Measurements from ENCODE around the gene PYGM. TPM values are rescaled to one million over a fixed set of nuclear protein-coding genes. Genes with fewer than 3 reads are reported as not detected.

The PYGM gene
- total RNA-seq, 1 donor: 4.6 TPM

DNA sequence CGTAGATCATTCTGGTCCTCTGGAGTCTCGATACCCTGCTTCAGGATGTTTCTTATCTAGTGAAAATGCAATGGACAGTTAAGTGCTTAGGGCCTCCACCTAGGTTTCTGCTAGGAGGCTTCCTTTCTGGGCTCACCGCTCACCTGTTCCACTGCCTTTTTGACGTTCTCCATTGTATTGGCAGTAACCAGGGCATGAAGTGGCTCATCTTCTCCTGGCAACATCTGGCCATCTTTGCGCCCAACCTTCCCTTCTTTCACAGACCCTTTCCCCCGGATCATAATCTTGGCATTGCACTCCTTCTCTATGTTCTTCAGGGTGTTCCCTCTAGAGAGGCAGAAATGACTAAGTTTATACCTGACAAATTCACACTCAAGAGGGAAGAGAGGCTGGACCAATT is 9.5 kb upstream of the PYGM start:
- DNase-seq (ENCODE audit: low read depth in 2 of 3, low spot score in 2 of 3): no peak

DNA sequence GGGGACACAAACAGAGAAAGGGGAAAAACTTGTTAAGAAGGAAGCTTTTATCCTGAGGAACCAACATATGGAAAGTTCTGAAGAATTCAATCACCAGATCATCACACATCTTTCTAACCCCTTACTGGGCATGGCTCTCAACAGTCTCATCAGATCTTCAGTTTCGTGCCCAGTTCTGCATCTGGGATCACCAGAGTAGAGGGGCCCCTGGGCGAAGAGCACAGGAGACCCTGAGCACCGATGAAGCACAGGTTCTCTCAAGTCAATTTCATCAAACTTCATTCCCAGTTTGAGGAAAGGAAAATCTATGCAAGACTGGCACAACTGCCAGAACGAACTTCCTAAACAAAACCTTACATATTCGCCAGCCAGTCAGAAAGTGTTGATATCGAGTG is 8.5 kb upstream of the PYGM start:
- DNase-seq (ENCODE audit: low read depth in 2 of 3, low spot score in 2 of 3): no peak

DNA sequence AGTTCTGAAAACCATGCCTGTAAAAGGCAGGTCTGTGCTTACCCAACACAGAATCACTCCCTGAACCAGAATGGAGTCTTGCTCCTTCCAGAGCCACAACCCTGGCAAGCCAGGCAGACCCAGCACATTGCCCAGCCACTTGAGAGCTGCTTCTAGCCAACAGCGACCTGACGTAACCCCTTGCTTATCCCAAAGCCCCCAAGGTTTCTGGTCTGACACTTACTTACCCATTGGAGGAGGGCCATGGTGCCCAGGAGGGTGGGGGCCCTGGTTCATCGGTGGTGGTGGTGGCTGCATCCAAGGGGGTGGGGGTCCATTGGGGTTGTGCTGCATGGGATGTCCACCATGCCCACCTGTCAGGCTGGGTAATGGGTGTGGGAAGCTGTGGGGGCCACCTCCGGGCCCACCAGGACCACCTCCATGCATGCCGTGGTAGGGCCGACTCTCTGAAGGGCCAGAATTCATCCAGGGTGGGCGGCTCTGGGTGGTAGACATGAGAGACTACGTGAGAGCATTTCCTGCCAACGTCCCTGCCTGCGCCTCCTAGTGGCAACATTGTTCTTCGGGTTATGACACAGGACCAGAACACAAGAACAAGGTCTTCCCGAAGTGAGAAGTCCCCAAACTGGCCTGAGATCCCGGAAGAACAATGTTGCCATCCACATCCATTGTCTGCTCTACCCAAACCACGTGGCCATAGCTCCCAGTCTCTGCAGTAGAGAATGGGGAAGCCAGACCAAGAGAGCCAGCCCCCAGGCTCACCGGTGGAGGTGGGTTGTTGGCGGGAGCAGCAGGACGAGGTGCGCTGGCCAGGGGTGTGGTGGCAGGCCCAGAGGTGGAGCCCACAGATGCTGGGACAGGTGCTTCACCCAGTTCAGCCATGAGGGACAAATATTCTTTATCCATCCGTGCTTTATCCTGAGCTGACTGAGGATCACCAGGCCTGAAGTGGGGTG is 7.8 kb upstream of the PYGM start:
- DNase-seq (ENCODE audit: low read depth in 2 of 3, low spot score in 2 of 3): peak; percentile 69 to 86 (median 70)

DNA sequence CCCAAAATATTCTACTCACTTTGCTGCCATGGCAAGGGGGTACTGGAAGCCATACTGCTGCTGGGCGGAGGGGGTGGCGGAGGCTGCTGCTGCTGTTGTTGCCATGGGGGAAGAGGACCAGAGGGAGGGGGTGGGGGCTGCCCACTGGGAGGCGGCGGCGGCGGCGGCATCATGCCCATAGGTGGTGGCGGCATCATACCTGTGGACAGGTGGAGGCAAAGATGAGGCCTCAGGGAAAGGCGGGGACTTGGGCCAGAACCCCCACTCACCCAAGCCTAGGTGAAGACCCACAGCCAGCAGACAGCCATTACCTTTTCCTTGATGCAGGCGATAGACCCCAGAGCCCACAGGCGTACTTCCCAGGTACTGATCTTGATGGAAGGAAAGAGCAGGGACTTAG is 7.1 kb upstream of the PYGM start:
- DNase-seq (ENCODE audit: low read depth in 2 of 3, low spot score in 2 of 3): no peak

DNA sequence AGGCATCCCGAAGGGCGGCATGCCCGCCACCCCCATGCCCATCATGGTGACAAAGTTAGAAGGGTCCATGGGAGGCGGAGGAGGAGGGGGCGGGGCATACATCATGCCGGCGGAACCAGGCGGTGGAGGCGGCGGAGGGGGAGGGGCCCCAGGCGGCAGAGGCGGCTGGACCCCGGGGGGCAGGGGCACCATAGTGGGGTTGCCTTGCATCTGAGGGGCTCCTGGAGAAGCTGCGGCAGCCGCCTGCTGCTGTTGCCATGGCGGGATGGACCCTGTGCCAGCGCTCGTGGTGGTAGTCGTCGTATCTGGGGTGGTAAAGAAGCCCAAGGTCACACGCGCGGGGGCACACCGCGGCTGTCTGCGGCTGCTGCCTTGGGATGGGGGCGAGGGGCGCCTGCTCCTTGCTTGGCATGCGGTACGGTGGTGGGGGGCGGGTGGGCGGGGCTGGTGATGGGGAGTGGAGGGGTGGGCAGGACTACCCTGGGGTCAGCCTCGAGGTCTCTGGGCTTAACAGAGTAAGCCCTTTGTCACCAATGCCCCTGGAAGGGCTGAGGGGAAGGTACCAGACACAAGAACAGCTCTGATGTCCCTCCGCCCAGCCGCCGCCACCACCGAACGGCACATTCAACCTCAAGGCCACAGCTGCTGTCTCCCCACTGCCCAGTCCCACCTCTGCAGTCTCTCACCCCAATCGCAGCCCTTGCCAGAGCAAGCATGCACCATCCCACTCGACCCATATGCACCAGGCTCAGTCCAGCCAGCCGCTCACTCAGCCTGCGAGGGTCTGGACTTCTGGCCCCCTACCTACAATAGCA is 6.3 kb upstream of the PYGM start:
- no peak for DNase-seq (ENCODE audit: low read depth in 2 of 3, low spot score in 2 of 3)

DNA sequence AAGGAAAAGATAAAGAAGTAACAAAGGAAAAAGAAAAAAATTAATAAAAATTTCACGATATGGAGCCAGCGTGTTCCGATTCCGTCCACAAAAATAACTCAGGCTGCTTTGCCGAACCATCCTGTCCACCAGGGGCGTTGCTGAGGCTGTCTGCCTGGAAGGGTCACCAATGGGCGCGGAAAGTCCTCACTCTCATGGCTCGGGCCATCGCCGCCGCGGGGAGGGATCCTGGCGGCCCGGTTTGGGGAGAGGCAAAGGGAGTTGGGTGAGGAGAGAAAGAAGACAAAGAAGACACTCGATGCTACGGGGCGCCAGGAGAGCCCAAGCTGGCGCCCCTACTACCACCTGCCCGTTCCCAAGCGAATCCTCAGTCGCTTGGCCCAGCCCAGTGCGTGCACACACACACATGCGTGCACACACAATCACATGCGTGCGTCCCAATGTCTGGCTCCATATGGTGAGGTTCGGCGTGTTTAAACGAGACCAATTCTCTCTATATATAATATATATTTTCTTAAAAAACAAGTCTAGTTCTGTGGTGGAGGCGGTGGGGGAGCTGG is 5.6 kb upstream of the PYGM start:
- DNase-seq (ENCODE audit: low read depth in 2 of 3, low spot score in 2 of 3): no peak

DNA sequence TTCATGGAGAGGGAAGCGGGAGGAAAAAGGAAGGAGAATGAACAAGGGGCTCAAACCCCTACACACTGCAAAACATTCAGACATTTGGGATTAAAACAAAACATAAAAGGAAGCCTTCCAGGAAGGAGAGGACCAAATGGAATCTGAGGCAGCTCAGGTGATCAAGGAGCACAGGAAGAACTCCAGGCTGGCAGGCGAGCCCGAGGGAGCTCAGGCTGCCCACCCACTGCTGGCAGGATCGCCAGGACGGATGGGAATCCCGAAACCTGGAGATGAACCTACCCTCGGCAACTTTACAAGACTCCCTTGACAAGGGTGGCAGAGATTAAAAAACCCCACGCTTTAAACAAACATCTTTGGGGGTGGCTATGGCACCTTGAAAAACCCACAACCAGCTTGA is 5.0 kb upstream of the PYGM start:
- no peak for DNase-seq (ENCODE audit: low read depth in 2 of 3, low spot score in 2 of 3)

DNA sequence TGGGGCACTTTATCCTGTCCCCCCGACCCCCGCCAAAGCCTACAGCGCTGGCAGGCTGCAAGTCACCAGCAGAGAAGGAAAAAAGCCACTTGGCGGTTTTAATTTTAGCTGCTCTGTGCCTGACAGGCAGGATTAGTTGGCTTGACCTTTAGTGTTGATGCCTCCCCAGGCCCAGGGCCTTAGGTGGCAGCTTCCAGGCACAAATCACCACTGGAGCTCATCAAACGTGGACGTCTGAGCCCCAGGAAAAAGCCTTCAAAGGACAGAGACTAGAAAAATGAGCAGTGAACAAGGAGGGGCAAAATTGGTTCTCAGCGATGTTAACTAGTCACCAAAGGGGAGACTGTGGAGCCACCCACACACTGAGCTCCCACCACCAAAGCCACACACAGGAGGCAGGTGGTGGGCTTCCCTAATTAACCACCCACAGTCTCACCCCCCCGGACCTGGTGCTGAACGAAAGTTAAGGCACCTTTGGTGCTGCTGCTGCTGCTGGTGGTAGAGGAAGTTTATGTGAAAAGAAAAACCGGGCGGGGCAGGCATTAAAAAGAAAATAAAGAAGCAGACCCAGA is 4.4 kb upstream of the PYGM start:
- DNase-seq (ENCODE audit: low read depth in 2 of 3, low spot score in 2 of 3): peak in 2 of 3 donors; percentile 81 to 96

DNA sequence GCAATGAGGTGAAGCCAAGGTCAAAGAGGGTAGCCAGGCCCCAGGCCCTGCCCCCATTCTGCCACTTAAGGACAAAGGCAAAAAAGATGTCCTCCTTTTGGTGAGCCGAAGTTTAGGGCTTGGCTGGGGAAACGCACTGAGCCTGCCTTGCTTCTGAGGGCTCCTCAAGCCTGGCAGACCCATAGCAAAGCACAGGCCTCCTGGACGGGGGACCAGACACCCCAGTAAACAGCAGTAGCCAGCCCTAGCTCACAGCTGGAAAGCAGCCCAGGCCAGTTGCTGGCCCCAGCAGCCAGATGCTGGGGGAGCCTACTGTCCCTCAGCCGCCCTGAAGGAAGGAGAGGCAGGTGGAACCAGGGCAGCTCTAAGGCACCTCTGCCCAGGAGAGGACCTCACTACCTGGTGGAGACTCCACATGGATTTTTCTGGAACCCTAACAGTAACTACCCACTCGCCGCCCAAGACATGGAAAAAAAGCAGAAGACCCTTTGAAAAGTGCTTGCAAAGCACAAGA is 3.8 kb upstream of the PYGM start:
- no peak for DNase-seq (ENCODE audit: low read depth in 2 of 3, low spot score in 2 of 3)

DNA sequence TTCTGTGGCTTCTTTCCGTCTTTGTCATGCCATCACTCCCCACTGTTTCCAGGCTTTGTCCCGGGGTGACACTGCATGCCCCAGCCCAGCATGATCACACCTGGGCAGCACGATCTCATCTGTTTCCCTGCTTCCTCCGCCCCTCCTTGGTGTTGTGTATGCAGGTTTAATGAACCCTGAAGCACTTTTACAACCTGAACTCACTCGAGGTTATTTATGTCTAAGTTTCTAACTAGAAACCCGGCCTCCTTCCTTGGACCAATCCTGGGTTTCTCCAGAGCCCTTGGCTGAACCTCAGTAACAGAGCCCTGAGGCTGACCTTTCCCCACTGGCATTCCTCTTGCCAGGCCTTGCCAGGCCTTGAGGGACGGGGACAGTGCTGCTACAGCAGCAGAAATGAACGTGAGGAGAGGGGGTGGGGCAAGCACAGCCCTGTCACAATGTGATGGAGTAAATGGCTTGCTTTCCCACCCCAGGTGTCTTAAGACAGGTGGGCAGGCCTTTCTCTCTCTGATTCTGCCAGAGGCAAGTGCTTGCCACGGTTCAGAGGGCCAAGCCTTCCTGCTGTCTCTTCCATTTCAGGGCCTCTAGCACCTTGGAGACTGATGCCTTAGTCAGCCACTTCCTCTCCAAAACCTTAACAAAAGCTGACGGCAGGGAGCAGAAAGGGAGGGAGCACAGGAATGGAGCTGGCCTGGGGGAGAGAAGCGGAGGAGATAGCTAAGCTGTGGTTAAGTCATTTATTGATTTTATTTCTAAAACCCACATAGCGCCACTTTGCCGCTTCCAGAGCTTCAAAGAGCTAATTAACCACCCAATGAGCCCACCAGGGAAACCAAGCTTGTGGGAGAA is 3.1 kb upstream of the PYGM start:
- peak in 1 of 3 donors; percentile 23 for DNase-seq (ENCODE audit: low read depth in 2 of 3, low spot score in 2 of 3)

DNA sequence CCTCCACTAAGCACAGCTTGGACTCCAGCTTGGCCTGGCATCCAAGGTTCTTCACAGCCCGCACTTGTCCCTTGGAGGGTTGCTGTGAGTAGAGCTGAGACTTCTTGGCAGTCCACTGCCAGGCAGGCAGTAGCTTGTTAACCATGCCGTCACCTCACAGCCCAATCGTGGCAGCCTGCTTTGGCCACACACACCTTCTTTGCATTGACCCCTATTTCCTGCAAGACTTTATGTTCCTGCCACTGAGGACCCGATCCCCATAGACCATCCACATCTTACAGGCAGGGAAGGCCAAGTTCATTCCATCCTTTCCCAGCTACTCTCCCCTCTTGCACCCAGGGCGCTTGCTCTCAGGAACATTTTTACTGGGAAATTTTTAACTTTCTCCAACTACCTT is 2.5 kb upstream of the PYGM start:
- peak in 1 of 3 donors; percentile 26 for DNase-seq (ENCODE audit: low read depth in 2 of 3, low spot score in 2 of 3)

DNA sequence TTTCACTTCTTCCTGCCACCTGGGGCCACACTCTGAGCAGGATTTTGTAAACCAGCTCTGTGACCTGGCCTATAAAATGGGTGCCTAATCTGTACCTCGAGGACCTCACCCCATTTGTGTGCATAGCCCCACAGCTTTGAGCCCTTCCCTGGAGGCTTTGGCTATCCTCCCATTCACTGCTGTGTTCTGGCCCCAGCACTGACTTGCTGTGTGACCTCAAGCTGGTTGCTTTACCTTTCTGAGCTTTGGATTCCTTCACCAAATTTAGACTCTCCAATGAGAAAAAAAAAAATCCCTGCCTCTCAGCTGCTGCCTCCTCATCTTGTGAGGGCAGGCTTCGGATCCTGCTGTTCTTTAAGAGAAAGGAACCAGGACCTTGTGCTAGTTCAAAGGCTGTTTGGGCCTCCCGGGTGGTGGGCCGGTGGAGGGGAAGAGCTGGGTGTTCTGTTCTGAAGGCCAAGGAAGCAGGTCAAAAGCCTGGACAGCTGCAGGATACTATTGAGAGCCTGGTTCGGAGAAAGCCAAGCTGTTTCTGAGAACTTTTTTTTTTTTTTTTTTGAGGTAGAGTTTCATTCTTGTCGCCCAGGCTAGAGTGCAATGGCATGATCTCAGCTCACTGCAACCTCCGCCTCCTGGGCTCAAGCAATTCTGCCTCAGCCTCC is 1.1 kb upstream of the PYGM start:
- no peak for DNase-seq (ENCODE audit: low read depth in 2 of 3, low spot score in 2 of 3)

DNA sequence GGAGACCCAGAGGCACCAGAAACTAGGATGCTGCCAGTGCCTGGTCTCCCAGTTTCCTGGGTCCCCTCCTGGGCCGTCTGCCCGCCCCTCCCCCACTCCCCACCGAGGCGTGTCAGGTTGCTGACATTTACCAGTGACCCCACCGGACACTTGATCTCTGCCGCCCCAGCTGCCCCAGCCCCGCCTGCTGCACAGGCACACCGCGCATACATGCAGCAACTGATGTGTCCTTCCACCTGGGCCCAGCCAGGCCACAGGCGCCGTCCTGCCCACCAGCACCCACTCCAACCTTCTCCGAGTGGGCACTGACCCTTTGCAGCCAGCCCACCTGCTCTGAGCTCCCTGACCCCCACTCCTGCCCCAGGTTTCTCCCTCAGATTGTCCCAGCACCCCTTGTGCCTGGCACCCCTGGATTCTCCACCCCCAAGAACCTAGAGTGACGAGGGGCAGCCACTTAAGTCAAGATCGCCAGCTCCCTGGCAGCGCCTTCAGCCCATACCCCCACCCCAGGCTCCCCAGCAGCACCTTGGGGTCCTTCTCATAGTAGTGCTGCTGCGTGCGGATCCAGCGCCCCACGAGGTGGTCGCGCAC is 548 bp downstream of the PYGM start:
- DNase-seq (ENCODE audit: low read depth in 2 of 3, low spot score in 2 of 3): no peak

DNA sequence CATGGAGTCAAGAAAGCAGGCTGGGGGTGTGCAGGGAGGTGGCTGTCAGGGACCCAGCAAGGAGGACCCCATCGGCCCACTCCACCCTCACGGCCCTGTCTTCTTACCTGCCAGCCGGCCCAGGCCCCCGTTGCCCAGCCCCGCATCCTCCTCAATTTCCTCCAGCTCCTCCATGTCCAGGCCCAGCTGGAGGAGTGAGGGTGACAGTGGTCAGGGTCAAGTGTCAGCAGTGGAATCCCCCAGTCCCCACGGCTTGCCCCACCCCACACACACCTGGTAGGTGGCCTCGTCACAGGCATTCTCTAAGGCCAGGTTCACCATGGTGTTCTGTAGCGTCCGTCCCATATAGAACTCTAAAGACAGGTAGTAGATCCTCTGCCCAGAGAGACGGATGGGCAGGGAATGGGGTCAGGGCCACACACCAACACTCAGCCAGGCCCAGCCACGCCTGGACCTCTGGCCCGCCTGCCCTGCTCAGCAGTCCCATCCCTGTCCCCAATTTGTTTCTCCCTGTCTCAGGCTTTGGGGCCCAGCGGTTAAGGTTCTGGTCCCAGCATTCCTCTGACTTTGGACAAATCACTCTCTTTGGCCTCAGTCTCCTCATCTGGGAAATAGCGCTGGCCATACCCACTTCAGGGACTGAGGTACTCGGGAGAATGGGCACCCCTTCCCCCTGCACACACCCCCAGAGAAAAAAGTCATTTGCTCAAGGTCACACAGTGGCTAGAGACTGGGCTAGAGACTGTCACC is 1.3 kb downstream of the PYGM start:
- DNase-seq (ENCODE audit: low read depth in 2 of 3, low spot score in 2 of 3): no peak

DNA sequence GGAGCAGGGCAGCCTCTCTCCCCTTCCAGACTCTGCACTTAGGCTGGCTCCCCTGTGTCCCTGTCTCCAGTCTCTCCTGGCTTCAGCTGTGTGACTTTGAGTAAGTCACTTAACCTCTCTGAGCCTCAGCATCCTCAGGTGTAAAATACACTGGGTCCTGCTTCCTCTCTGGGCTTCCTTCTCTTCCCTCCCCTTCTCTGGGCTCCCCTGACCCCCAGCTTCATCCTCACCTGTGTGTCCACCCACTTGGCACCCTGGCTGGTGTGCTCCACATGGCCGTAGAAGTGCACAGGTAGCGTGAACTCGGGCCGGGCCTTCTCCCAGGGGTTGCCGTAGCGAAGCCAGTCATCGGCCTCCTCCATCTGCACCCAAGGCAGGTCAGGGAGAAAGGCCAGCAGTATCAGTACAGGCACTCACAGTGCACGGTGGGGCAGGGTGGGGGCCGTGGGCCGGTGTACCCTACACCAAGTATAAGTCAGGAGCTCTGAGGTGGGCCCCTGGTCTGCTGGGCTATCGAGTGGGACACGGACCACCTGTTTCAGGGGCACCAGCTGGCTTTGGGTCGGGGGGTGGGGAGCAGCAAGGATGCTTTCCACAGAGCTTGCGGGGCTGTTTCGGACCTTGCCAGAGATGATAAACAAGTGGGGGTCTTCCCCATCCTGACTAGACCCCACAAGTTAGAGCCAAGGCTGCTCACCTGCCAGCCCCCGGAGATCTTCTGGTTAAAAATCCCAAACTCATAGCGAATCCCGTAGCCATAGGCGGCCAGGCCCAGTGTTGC is 2.0 kb downstream of the PYGM start:
- DNase-seq (ENCODE audit: low read depth in 2 of 3, low spot score in 2 of 3): no peak

DNA sequence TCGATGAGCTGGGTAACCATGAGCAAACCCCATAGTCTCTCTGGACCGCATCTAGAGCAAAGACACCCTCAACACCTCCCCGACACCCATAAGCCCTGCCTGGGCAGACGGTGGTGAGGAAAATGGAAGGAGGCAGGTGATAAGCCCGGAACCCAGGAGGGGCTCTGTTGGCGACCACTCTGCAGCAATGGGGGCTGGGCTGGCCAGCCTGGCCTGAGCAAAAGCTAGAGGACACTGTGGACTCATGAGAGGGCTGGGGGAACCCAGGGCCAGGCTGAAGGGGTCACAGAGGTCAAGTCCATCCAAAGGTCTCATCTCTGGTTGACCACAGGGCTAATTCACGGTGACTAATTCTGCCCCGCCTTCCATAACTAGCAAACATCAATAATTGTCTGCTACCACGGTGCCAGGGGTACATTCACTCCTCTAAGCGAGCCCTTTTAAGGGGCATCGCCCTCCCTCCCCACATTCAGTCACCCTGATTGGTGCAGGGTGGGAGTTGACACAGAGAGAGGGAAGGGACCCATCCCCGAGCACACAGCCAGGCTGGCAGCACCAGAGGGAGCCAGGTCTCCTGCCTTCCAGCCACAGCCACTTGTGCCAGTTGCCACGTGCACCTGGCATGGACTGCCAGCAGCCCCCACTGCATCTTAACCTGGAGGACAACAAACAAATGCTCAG is 4.0 kb downstream of the PYGM start:
- no peak for DNase-seq (ENCODE audit: low read depth in 2 of 3, low spot score in 2 of 3)

Measured in hematopoietic multipotent progenitor cell (in vitro differentiated cells).